Measurements from ENCODE around the gene GLCCI1. TPM values are rescaled to one million over a fixed set of nuclear protein-coding genes. Genes with fewer than 3 reads are reported as not detected.

Gene GLCCI1
- total and polyA plus RNA-seq, 2 donors (not counting 3 experiments of a cell fraction or from before 2014, with no cell fraction given): 2.3 to 5.6 TPM

DNA sequence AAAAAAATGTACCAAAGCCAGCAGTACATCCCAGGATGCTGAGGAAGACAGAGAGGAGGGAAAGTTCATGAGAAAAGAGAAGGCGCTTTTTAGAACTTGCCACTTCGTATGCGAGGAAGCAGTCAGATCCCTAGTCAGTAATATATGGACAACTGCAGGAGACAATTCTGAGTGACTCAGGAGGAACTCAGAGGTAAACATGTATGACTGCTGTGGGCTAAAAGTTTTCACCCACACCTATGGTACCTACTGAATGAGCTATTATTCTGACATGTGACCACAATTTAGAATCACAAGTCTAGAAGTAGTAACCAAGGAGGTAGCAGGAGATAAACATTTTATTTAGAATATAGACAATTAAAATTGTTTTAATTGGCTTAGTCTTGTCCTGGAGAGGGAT lies 166.8 kb downstream of the GLCCI1 start:
- intact Hi-C loops (cut with micrococcal nuclease): no loop called here
- BruUV-seq (replicated peaks): no TSS peak

DNA sequence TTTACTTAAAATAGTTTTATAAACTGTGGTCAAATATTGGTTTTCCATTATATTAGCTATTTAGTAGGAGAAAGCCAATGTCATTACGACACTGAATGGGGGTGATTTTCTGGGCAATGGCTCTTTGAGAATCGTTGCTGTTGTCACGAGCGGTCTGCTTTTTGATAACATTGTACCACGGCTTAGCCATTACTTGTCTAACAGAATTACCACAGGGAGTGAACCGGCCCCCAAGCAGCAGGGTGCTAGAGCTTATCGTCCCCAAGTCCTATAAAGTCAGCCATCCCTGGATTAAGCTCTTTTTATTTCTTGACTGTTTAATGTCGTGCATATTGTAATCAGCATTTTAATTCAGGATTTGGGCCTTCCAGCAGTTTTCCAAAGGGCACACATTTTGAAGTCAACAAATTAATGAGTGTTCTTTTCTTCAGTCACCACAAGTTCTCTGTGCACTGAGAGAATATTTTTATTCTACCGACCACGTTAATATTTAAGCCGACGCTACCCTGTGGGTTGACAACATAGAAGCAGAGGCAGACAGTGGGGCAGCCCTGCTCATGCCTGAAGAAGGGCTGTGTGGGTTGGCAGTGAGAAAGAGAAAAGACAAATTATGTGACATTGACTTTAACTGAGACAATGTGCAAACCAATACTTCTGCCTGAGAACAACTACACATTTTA lies 167.6 kb downstream of the GLCCI1 start:
- POLR2A ChIA-PET: no interaction called here
- no peak for FAIRE-seq
- dilution Hi-C loops (cut with MboI; ENCODE audit: extremely low pct_ligation_motif_present, low sequenced_read_pairs): no loop called here
- H3K4me3 ChIP-seq (replicated peaks in 1 of 3; ENCODE audit: insufficient read depth in 1 of 3, low read depth in 1 of 3, low read length in 3 of 3): no peak overlapping the region
- H3K4me1 ChIP-seq (ENCODE audit: control insufficient read depth, extremely low read depth, insufficient read depth, low read length): no peaks in the 10 kb centered on the region
- CTCF ChIA-PET: interaction anchor here (1.3 kb wide), 1 partner anchor 13 kb away, joined by 3 read pairs; no protein-coding TSS in a partner anchor
- no peak overlapping the region for H3K9ac ChIP-seq (replicated peaks; ENCODE audit: extremely low read depth, insufficient read depth, low read length)
- H3K4me2 ChIP-seq (ENCODE audit: insufficient read depth, low read length): no peak overlapping the region
- no peaks in the 10 kb centered on the region for H4K20me1 ChIP-seq (replicated peaks; ENCODE audit: control insufficient read depth, extremely low read depth, insufficient read depth, low read length)
- no peak overlapping the region for H2AFZ ChIP-seq (ENCODE audit: low read depth, low read length)
- no peaks in the 10 kb centered on the region for H3K9me1 ChIP-seq (replicated peaks; ENCODE audit: control insufficient read depth, extremely low read depth, insufficient read depth, low read length)
- H3K27ac ChIP-seq (ENCODE audit: insufficient read depth, low read depth, low read length): no peak overlapping the region
- no peaks in the 10 kb centered on the region for H3K79me2 ChIP-seq (ENCODE audit: control insufficient read depth, insufficient read depth, low read length)
- TF ChIP-seq, protein P1, sequence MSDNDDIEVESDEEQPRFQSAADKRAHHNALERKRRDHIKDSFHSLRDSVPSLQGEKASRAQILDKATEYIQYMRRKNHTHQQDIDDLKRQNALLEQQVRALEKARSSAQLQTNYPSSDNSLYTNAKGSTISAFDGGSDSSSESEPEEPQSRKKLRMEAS (IDR thresholded peaks at IDR 0.05; ENCODE audit: insufficient read depth, insufficient read length): no peak
- TF ChIP-seq GATA2 (IDR thresholded peaks at IDR 0.05; ENCODE audit: insufficient read depth, insufficient read length, low read depth, low read length) (no peak), CTCF (IDR thresholded peaks at IDR 0.05; ENCODE audit: extremely low read depth in 1 of 2, insufficient read depth in 1 of 2, low read depth in 1 of 2, low read length in 2 of 2) (no peak), MYC (IDR thresholded peaks at IDR 0.05; ENCODE audit: low read depth, low read length) (no peak), FOS (IDR thresholded peaks at IDR 0.05; ENCODE audit: borderline replicate concordance, insufficient read depth, low read length) (no peak), JUN (IDR thresholded peaks at IDR 0.05; ENCODE audit: borderline replicate concordance, insufficient read depth, insufficient read length, low read depth) (no peak), POLR2AphosphoS5 (IDR thresholded peaks at IDR 0.05; ENCODE audit: insufficient read depth, low read depth, low read length) (no peak), POLR2A (IDR thresholded peaks at IDR 0.05; ENCODE audit: low read depth, low read length) (no peak), EZH2 (IDR thresholded peaks at IDR 0.05; ENCODE audit: borderline replicate concordance, low read depth, low read length, severe bottlenecking) (no peak)
- peaks cover 0 to 3% of the 10 kb centered on the region in 2 experiments for H3K36me3 ChIP-seq (ENCODE audit: control insufficient read depth in 2 of 2, extremely low read depth in 1 of 2, insufficient read depth in 2 of 2, low read length in 2 of 2)
- no peaks in the 10 kb centered on the region for H3K9me3 ChIP-seq (replicated peaks; ENCODE audit: control insufficient read depth, insufficient read depth, low read length)
- H3K27me3 ChIP-seq (ENCODE audit: control insufficient read depth in 2 of 2, insufficient read depth in 2 of 2, low read length in 2 of 2): no peaks in the 10 kb centered on the region
- DNase-seq (ENCODE audit: low read depth, low spot score): no peak
- intact Hi-C loops (cut with micrococcal nuclease): no loop called here
- BruUV-seq (replicated peaks): no TSS peak

More for the DNA sequence above, 166.8 kb downstream of the GLCCI1 start:
- dilution Hi-C loops (cut with MboI; ENCODE audit: extremely low pct_ligation_motif_present, low sequenced_read_pairs): no loop called here
- no peak overlapping the region for H3K4me2 ChIP-seq (ENCODE audit: insufficient read depth, low read length)
- H3K36me3 ChIP-seq (ENCODE audit: control insufficient read depth in 2 of 2, extremely low read depth in 1 of 2, insufficient read depth in 2 of 2, low read length in 2 of 2): peaks cover 0 to 2% of the 10 kb centered on the region in 2 experiments
- TF ChIP-seq POLR2A (IDR thresholded peaks at IDR 0.05; ENCODE audit: low read depth, low read length) (no peak), EZH2 (IDR thresholded peaks at IDR 0.05; ENCODE audit: borderline replicate concordance, low read depth, low read length, severe bottlenecking) (no peak), MYC (IDR thresholded peaks at IDR 0.05; ENCODE audit: low read depth, low read length) (no peak), POLR2AphosphoS5 (IDR thresholded peaks at IDR 0.05; ENCODE audit: insufficient read depth, low read depth, low read length) (no peak)
- TF ChIP-seq, protein P1 (IDR thresholded peaks at IDR 0.05; ENCODE audit: insufficient read depth, insufficient read length): no peak
- no peak overlapping the region for H3K4me3 ChIP-seq (replicated peaks in 1 of 3; ENCODE audit: insufficient read depth in 1 of 3, low read depth in 1 of 3, low read length in 3 of 3)
- CTCF ChIA-PET: interaction anchor here (0.6 to 1.3 kb wide), 2 partner anchors 14 to 540 kb away, joined by 3 read pairs; no protein-coding TSS in a partner anchor
- no peaks in the 10 kb centered on the region for H3K4me1 ChIP-seq (ENCODE audit: control insufficient read depth, extremely low read depth, insufficient read depth, low read length)
- no peaks in the 10 kb centered on the region for H3K9me1 ChIP-seq (replicated peaks; ENCODE audit: control insufficient read depth, extremely low read depth, insufficient read depth, low read length)
- FAIRE-seq (no peak), DNase-seq (ENCODE audit: low read depth, low spot score) (no peak)
- no peaks in the 10 kb centered on the region for H3K27me3 ChIP-seq (ENCODE audit: control insufficient read depth in 2 of 2, insufficient read depth in 2 of 2, low read length in 2 of 2)
- no peak overlapping the region for H3K9ac ChIP-seq (replicated peaks; ENCODE audit: extremely low read depth, insufficient read depth, low read length)
- H4K20me1 ChIP-seq (replicated peaks; ENCODE audit: control insufficient read depth, extremely low read depth, insufficient read depth, low read length): no peaks in the 10 kb centered on the region
- POLR2A ChIA-PET: no interaction called here
- no peak overlapping the region for H3K27ac ChIP-seq (ENCODE audit: insufficient read depth, low read depth, low read length)
- H3K79me2 ChIP-seq (ENCODE audit: control insufficient read depth, insufficient read depth, low read length): no peaks in the 10 kb centered on the region
- no peaks in the 10 kb centered on the region for H3K9me3 ChIP-seq (replicated peaks; ENCODE audit: control insufficient read depth, insufficient read depth, low read length)
- no peak overlapping the region for H2AFZ ChIP-seq (ENCODE audit: low read depth, low read length)
